GM06990 (cell line): ENCODE data around the gene ANO10.

Source experiments
- DNase-seq: peaks from one replicate; pipeline ENCODE4 v3.0.0-alpha.2; 2011; ENCODE audit not compliant: insufficient read length; ENCODE audit errors: extremely low read depth
- H3K27me3 ChIP-seq: replicated peaks from 2 replicates; pipeline ENCODE4 v1.6.0; 2011; ENCODE audit warnings: low read length; ENCODE audit not compliant: control insufficient read depth, insufficient read depth
- H3K36me3 ChIP-seq: 2 replicates; pipeline ENCODE4 v1.5.1; 2011; ENCODE audit warnings: low read length; ENCODE audit not compliant: control insufficient read depth, insufficient read depth
- H3K4me3 ChIP-seq: replicated peaks from 2 replicates; pipeline ENCODE4 v1.5.1; 2011; ENCODE audit warnings: low read depth, mild to moderate bottlenecking, control low read depth, low read length
- CTCF ChIP-seq: IDR thresholded peaks from 2 replicates; pipeline ENCODE4 v1.5.1; 2011; ENCODE audit warnings: low read length, control low read depth, mild to moderate bottlenecking, inconsistent platforms; ENCODE audit not compliant: insufficient read depth, poor library complexity, severe bottlenecking

The ANO10 gene

GRCh38 chr3:43533009-43533408, 88.8 kb downstream of the ANO10 start:
- no peak for DNase-seq
- no peaks in the 10 kb centered on the region for H3K27me3 ChIP-seq
- TF ChIP-seq CTCF, result no peak
- no peak overlapping the region for H3K4me3 ChIP-seq
- H3K36me3 ChIP-seq, result no peaks in the 10 kb centered on the region

DNA sequence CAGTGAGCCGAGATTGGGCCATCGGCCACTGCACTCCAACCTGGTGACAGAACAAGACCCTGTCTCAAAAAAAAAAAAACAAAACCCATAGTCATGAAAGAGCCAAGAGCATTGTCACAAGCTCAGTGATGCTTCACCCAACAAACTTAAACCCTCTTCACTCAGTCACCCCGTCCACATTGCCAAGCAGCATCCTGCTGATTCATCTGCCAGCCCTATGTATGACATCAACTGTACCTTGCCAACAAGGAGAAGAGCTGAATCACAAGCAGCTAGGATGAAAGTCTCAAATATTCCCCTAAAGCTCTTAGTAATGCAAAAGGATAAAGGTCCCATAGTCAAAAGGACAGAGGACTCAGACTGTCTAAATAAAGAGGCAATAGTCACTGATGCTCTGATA, 90.0 kb downstream of the ANO10 start:
- no peak for DNase-seq
- H3K4me3 ChIP-seq, result no peak overlapping the region
- no peaks in the 10 kb centered on the region for H3K36me3 ChIP-seq
- TF ChIP-seq CTCF, result no peak
- H3K27me3 ChIP-seq, result no peaks in the 10 kb centered on the region

GRCh38 chr3:43528498-43529099, 93.2 kb downstream of the ANO10 start:
- TF ChIP-seq CTCF, result no peak
- H3K4me3 ChIP-seq, result no peak overlapping the region
- H3K27me3 ChIP-seq, result no peaks in the 10 kb centered on the region
- no peaks in the 10 kb centered on the region for H3K36me3 ChIP-seq
- DNase-seq, result no peak

DNA sequence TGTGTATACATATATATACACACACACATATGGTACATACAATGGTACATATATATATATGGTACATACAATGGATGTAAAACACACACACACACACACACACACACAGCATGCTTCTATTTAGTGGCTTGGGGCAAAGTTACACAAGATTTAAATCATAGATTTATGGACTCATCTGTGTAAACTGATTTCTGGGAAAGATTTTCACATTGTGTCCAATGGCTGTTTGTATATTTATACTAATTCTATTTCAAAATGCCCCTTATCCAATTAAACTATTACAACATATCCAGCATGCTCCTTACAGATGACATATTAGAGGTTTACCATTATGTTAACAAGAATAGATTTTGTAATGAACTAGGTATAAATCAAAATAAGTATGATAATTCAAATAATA, 94.9 kb downstream of the ANO10 start:
- no peak for DNase-seq
- no peak overlapping the region for H3K4me3 ChIP-seq
- H3K36me3 ChIP-seq, result no peaks in the 10 kb centered on the region
- H3K27me3 ChIP-seq, result no peaks in the 10 kb centered on the region
- TF ChIP-seq CTCF, result no peak

DNA sequence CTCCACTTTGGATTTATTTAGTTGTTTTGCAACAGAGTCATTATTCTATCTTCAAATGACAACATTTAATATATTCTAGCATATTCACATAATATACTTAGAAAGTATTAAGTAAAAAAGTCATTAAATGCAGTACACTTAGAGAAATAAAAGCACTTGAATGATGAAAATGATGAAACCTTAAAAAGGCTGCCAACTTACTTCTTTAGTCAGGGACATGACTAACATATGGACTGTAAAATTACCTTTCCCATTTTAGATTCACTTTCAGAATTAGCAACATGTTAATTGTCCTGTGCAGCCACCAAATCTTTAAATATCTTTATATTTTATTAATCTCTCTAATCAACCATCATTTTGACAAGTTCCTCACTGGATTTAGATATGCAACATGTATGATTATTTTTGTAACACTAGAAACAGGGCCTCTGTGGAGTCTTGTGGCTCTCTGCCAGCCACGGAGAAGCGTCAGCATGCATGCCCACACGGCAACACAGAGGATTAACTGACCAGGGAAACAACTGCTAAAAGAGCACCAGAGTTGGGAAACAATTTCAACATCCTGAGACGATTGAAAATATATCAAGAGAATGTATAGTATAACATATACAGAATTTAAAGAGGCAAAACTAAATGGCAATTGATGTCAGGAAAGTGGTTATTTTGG, 95.7 kb downstream of the ANO10 start:
- no peak overlapping the region for H3K4me3 ChIP-seq
- no peaks in the 10 kb centered on the region for H3K27me3 ChIP-seq
- DNase-seq, result no peak
- no peak for TF ChIP-seq CTCF
- H3K36me3 ChIP-seq, result no peaks in the 10 kb centered on the region
